AG04450 (cell line): ENCODE measurements around the gene SF3B2. TPM values are rescaled to one million over a fixed set of nuclear protein-coding genes. Genes with fewer than 3 reads are reported as not detected.

Experiments used
- CTCF ChIA-PET: fragments of 300-600, 350-600 bp; formaldehyde crosslinking; extraction: SDS; loops from one replicate; lab custom pipeline; 2022; ENCODE audit warnings: antibody characterized with exemption, inconsistent platforms; lab: Charles Lee
- POLR2A ChIA-PET: fragments of 350-600 bp; formaldehyde crosslinking; extraction: SDS; loops from one replicate; lab custom pipeline; 2021; ENCODE audit warnings: antibody characterized with exemption, inconsistent platforms; lab: Yijun Ruan, JAX
- DNase-seq: peaks from one replicate; pipeline ENCODE4 v3.0.0-alpha.2; 2011; ENCODE audit warnings: low read depth, low spot score
- H3K27ac ChIP-seq: one replicate; pipeline ENCODE4 v1.5.1; 2012; ENCODE audit warnings: low read depth, low read length, control low read depth
- H3K27me3 ChIP-seq: one replicate; pipeline ENCODE4 v1.6.0; 2012; ENCODE audit warnings: low read length; ENCODE audit not compliant: control insufficient read depth, insufficient read depth
- H3K4me3 ChIP-seq: 2 replicates; pipeline ENCODE4 v1.5.1; 2011; ENCODE audit warnings: mild to moderate bottlenecking, low read depth, low read length, control low read depth
- H3K9me3 ChIP-seq: 2 replicates; pipeline ENCODE4 v1.5.1; 2012; ENCODE audit warnings: low read length; ENCODE audit not compliant: control insufficient read depth, insufficient read depth
- CTCF ChIP-seq: IDR thresholded peaks from 2 replicates; pipeline ENCODE4 v1.5.1; 2011; ENCODE audit warnings: low read depth, low read length, control low read depth, inconsistent platforms
- polyA plus RNA-seq: library from polyadenylated mRNA; depleted of rRNA; stranded (reverse); fragments of >200 nt; gene quantifications from 2 replicates; pipeline ENCODE4 v1.2.3, GENCODE V29; 2011; rRNA removed

SF3B2 gene
- polyA plus RNA-seq, 1 experiment, result 88.2 TPM

GRCh38 chr11:66116576-66117361, 64.6 kb downstream of the SF3B2 start:
- POLR2A ChIA-PET, result no interaction called here
- no peak overlapping the region for H3K27ac ChIP-seq

DNA sequence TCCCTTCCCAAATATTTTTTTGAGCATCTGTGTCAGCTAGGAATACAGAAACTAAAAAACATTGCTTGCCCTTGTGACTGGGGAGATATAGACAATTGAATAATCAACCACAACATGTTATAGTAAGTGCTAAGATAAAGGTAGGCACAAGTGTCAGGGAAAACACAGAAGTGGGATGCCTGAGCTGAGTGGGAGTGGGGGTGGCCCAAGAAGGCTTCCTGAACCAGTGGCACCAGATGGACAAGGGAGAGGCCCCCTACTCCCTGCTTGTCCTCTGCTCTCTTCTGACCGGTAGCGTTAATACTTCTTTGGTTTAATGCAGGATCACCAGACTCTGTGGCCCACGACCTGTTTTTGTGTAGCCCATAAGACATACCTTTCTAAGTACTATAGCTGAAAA, 66.7 kb downstream of the SF3B2 start:
- Histone ChIP-seq H3K27ac (peak overlapping the region; percentile 93), H3K9me3 (no peaks in the 10 kb centered on the region), H3K27me3 (no peaks in the 10 kb centered on the region), H3K4me3 (no peak overlapping the region)
- no peak for DNase-seq
- ChIA-PET CTCF (interaction anchor here (0.6 to 1.6 kb wide), 6 partner anchors 15 to 737 kb away, joined by 4 to 9 read pairs (median 4); no protein-coding TSS in a partner anchor), POLR2A (interaction anchor here (1.8 kb wide), 1 partner anchor 18 kb away, joined by 4 read pairs; no protein-coding TSS in a partner anchor)
- TF ChIP-seq CTCF, result no peak

More at GRCh38 chr11:66116576-66117361, 64.6 kb downstream of the SF3B2 start:
- Histone ChIP-seq H3K4me3 (no peak overlapping the region), H3K27me3 (no peaks in the 10 kb centered on the region), H3K9me3 (no peaks in the 10 kb centered on the region)
- CTCF ChIA-PET, result interaction anchor here (0.8 to 1.0 kb wide), 2 partner anchors 10 to 49 kb away, joined by 3 to 4 read pairs; no protein-coding TSS in a partner anchor
- TF ChIP-seq CTCF, result no peak
- DNase-seq, result no peak

Other genes with a start within 250 kb of the SF3B2 start
- 0.30 and 0.57 TPM in 2 replicates for gene SNX32, start 218.4 kb upstream of the SF3B2 start, polyA plus RNA-seq
- 1,553 and 1,822 TPM in 2 replicates for gene CFL1, start 194.2 kb upstream of the SF3B2 start, polyA plus RNA-seq
- gene MUS81, start 191.9 kb upstream of the SF3B2 start, polyA plus RNA-seq, result 23.8 and 27.5 TPM in 2 replicates
- gene EFEMP2, start 179.6 kb upstream of the SF3B2 start, polyA plus RNA-seq, result 190 and 279 TPM in 2 replicates
- gene CTSW, start 172.5 kb upstream of the SF3B2 start, polyA plus RNA-seq, result not detected in 2 replicates
- gene FIBP, start 163.9 kb upstream of the SF3B2 start, polyA plus RNA-seq, result 126 and 160 TPM in 2 replicates
- 13.1 and 20.2 TPM in 2 replicates for gene CCDC85B, start 161.7 kb upstream of the SF3B2 start, polyA plus RNA-seq
- 7.9 and 16.1 TPM in 2 replicates for gene FOSL1, start 152.0 kb upstream of the SF3B2 start, polyA plus RNA-seq
- 32.9 and 52.2 TPM in 2 replicates for gene C11orf68, start 133.3 kb upstream of the SF3B2 start, polyA plus RNA-seq
- 96.9 and 130 TPM in 2 replicates for gene DRAP1, start 132.9 kb upstream of the SF3B2 start, polyA plus RNA-seq
- gene TSGA10IP, start 106.9 kb upstream of the SF3B2 start, polyA plus RNA-seq, result not detected in 2 replicates
- gene SART1, start 90.6 kb upstream of the SF3B2 start, polyA plus RNA-seq, result 14.3 and 15.7 TPM in 2 replicates
- 23.9 and 24.0 TPM in 2 replicates for gene EIF1AD, start 50.2 kb upstream of the SF3B2 start, polyA plus RNA-seq
- 225 and 227 TPM in 2 replicates for gene BANF1, start 49.9 kb upstream of the SF3B2 start, polyA plus RNA-seq
- gene CST6, start 40.4 kb upstream of the SF3B2 start, polyA plus RNA-seq, result 0.69 and 1.0 TPM in 2 replicates
- 0.25 and 0.40 TPM in 2 replicates for gene CATSPER1, start 25.9 kb upstream of the SF3B2 start, polyA plus RNA-seq
- gene GAL3ST3, start 3.2 kb upstream of the SF3B2 start, polyA plus RNA-seq, result 0.09 and 0.11 TPM in 2 replicates
- 27.1 and 32.5 TPM in 2 replicates for gene PACS1, start 17.9 kb downstream of the SF3B2 start, polyA plus RNA-seq
- 6.4 and 8.5 TPM in 2 replicates for gene KLC2, start 205.3 kb downstream of the SF3B2 start, polyA plus RNA-seq
- 127 and 183 TPM in 2 replicates for gene RAB1B, start 216.3 kb downstream of the SF3B2 start, polyA plus RNA-seq
- 2.0 and 2.8 TPM in 2 replicates for gene CNIH2, start 225.8 kb downstream of the SF3B2 start, polyA plus RNA-seq
- gene YIF1A, start 236.8 kb downstream of the SF3B2 start, polyA plus RNA-seq, result 126 and 140 TPM in 2 replicates
- not detected in 2 replicates for gene TMEM151A, start 239.5 kb downstream of the SF3B2 start, polyA plus RNA-seq